DOHH2 (cell line): ENCODE data around the gene BSDC1.

Experiments
- CTCF ChIP-seq: fragments of 200-600 bp; sonication (generic); IDR thresholded peaks from one replicate; pipeline ENCODE4 v1.5.1; 2014; ENCODE audit warnings: antibody characterized with exemption, mild to moderate bottlenecking, low read depth, low read length; ENCODE audit not compliant: poor library complexity, severe bottlenecking
- EZH2phosphoT487 ChIP-seq: fragments of 200-600 bp; sonication (generic); IDR thresholded peaks from 2 replicates; pipeline ENCODE4 v1.6.1; 2017; ENCODE audit warnings: borderline replicate concordance, mild to moderate bottlenecking, antibody characterized with exemption, low read length, moderate library complexity, mixed read lengths

GRCh38 chr1:32353431-32353830 lies 40.8 kb downstream of the BSDC1 start:
- no peak for TF ChIP-seq CTCF
- no peak for TF ChIP-seq EZH2phosphoT487
